ENCODE data around the gene CPA3.

DNA sequence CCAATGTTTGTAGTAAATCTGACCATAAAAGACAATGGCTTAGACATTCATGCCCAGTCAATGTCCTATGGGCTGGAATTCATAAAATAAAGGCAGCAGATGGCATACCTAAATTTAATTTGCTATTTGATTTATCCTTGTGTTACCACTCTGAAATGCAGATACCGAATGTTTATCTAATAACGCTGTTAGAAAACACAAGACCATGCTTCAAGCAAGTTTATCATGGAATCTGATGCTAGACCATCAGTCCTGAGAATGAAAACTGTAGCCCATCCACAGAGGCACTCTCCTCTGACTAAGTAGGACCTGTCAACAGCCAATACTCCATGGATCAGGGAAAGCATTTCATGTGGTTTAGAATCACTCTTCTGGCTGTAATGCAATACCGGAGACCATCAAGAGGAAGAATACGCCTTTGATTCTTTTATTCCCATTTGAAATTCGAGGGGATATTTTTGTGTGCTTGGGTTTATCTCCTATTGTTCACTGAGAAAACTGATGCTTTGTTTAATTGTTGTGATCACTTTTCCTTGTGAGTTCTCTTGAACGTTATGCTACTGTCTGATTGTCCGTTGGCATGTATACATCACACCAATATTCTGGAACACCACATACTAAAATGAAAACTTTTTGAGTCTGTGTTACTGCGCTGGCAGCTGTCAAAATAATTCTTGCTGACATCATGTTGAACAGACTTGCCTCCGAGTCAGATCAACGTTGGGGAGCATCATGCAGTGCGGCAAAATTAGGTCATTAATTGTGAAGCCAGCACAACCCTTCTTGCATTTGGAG is 49.6 kb upstream of the CPA3 start:
- TF ChIP-seq, protein P1, sequence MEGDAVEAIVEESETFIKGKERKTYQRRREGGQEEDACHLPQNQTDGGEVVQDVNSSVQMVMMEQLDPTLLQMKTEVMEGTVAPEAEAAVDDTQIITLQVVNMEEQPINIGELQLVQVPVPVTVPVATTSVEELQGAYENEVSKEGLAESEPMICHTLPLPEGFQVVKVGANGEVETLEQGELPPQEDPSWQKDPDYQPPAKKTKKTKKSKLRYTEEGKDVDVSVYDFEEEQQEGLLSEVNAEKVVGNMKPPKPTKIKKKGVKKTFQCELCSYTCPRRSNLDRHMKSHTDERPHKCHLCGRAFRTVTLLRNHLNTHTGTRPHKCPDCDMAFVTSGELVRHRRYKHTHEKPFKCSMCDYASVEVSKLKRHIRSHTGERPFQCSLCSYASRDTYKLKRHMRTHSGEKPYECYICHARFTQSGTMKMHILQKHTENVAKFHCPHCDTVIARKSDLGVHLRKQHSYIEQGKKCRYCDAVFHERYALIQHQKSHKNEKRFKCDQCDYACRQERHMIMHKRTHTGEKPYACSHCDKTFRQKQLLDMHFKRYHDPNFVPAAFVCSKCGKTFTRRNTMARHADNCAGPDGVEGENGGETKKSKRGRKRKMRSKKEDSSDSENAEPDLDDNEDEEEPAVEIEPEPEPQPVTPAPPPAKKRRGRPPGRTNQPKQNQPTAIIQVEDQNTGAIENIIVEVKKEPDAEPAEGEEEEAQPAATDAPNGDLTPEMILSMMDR (IDR thresholded peaks at IDR 0.05; ENCODE audit: poor library complexity) = no peak
- no peak for TF ChIP-seq EZH2 (IDR thresholded peaks at IDR 0.05; ENCODE audit: borderline replicate concordance)
